NCI-H345 treated with DMSO at 0.1 percent for 48 hours (cell line): ENCODE measurements around the gene NUCKS1.

ENCODE experiments used
- DNase-seq: peaks from one replicate; lab custom pipeline; 2025; ENCODE audit not compliant: unreplicated experiment; lab: John Stamatoyannopoulos, UW

Gene NUCKS1

GRCh38 chr1:205701420-205701819, 48.6 kb downstream of the NUCKS1 start:
- no peak for DNase-seq

- DNase-seq: no peak
These were observed 49.0 kb downstream of the NUCKS1 start for GRCh38 chr1:205700865-205701401.

GRCh38 chr1:205699416-205699815, 50.6 kb downstream of the NUCKS1 start:
- no peak for DNase-seq

GRCh38 chr1:205698921-205699320, 51.1 kb downstream of the NUCKS1 start:
- no peak for DNase-seq

DNA sequence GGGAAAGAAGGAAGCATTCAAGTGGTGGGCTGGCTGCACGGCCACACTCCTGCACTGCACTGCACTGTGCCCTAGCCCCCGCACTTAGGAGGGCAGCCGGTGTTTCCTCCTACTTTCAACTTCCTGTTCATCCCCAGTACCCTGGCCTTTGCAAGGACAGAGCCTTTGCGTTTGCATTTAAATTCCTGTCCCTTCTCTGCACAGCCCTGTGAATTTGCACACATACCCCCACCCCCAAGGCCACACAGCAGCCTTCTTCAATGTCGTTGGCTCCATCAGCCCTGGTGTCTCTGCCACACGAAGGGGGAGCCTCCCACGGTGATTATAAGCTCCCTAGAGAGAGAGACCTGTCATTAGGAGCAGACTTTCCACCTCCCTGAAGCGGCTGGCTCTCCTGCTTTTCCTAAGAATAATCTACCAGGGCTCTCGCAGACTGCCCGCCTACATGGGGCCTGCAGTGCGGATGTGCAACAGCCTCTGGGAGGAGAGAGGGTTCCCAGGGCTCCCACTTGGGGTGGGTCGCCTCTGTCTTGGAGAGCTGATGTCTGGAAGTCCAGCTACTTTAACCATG, 56.5 kb downstream of the NUCKS1 start:
- no peak for DNase-seq

- DNase-seq: no peak
These were observed 57.6 kb downstream of the NUCKS1 start for GRCh38 chr1:205692423-205692822.

GRCh38 chr1:205690122-205690756, 59.7 kb downstream of the NUCKS1 start:
- DNase-seq: no peak

DNA sequence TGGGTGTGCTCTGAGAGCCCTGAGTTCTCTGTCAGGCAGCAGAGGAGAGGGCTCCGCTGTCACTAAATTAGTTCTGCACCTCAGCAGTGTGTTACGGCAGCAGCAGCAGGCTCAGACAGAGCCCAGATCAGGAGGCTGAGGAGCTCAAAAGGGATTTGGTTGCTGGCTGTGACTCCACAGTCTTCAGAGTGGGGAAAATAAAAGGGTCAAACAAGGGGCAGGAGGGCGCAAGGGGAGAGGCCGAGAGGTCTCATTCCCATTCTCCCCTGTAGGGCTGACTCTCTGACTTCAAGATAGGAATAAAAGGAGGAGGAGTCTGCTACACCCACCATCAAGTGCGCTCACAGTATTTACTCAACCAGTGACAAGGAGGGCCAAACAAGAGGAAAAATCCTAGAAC, 60.5 kb downstream of the NUCKS1 start:
- DNase-seq: no peak

GRCh38 chr1:205688171-205689080, 61.6 kb downstream of the NUCKS1 start:
- DNase-seq: no peak

DNA sequence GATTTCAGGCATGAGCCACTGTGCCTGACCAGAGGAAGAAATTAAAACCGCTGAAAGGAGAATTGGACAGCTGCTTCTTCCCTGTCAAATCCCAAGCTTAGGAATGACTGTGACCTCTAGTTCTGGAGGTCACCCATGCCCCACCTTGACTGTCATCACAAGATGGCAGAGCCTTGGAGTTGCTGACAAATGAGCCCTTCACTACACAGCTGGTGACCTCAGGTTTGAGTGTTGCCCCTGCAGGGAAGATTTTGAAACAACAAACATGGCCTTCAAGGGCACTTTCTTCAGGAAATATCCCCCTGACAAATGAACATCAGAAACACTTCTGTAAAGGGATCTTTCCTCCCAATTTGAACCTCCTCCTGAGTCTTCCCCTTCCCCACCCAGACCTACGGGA, 62.7 kb downstream of the NUCKS1 start:
- DNase-seq: no peak

DNA sequence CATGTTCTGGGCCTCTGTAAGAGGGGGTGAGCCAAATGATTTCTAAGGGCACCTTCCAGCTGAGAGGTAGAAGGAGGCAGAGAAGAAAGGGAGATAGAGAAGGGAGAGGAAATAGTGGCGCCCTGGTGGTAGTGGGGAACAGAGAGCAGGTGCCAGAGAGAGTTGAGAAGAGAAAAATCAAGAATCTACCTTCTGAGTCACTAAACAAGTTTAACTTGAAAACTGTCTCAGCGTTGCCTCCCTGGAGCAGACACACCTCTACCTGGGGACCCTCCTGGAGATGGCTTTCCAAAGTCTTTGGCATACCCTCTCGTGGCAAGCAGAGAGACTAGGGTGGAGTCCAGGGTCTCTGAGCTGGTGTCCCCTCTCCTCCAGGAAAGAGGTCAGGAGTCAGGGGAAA, 68.6 kb downstream of the NUCKS1 start:
- no peak for DNase-seq

- peak; percentile 27 for DNase-seq
These were observed 69.7 kb downstream of the NUCKS1 start, which contains the start of gene SLC45A3 for GRCh38 chr1:205680073-205680851. Gene SLC45A3, minus strand, starts transcription at chr1:205680509. Its CDS starts 15,853 bp downstream, at chr1:205664656.

DNA sequence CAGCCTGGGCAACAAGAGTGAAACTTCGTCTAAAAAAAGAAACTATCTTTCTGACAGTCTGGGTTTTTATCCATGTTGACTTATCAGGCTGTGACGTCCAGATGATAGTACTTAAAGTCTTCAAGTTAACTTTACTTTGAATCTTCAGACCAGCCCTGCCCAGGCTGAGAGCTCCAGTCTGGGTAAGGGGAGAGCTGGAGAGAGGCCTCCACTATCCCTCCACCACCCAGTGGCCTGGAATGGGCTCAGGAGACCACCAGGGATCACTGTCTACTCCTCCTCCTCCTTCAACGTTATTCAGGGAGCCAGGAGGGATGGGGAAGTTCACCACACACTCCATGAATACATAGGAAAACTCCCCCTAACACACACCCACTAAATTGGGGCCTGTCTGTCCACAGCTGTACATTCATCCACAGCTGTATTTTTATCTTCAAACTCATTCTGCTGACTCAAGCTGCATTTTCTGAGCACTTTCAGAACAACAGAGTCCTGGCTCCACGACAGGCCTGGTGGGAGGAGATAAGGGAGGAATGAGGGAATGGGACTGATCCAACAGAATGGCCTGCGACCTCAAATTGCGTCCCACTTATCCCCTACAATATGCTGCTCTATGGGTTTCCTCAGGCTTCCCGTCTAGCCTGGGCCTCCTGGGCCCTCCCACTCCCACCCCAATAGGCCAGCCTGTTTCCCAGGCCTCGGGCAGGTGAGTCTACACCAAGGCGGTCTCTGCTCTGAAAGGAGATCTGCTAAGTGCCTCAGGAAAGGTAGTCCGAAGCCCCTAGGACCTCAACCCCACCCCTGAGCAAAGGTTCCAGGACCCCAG, 71.5 kb downstream of the NUCKS1 start:
- DNase-seq: no peak

GRCh38 chr1:205677167-205677566, 72.8 kb downstream of the NUCKS1 start:
- DNase-seq: no peak

- DNase-seq: no peak
These were observed 73.4 kb downstream of the NUCKS1 start for GRCh38 chr1:205676597-205676996.

- no peak for DNase-seq
These were observed 74.0 kb downstream of the NUCKS1 start for GRCh38 chr1:205676002-205676401.

- DNase-seq: no peak
These were observed 74.7 kb downstream of the NUCKS1 start for GRCh38 chr1:205675247-205675646.

GRCh38 chr1:205672970-205673369, 77.0 kb downstream of the NUCKS1 start:
- no peak for DNase-seq

DNA sequence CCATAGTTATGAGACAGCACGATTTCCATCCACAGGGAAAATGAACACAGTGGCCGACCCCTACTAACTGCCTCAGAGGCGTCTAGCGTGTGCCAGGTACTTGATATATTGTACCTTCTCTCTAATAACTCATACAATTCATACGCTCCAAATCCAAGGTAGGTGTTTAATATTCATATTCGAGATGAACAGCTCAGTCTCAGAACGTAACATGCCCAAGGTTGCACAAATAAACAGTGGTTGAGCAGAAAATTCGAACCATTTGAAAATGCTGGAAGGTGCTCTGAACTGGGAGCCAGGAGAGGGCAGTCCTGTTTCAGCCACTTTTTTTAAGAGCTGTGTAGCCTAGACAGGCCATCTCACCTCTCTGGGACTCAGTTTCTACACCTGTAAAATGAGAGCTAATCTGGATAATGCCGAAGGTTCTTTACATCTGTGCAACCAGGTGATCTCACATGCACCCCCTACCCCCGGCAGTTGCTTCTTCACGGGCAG, 77.5 kb downstream of the NUCKS1 start:
- DNase-seq: no peak
